ENCODE data around the gene CACNA2D3. TPM values are rescaled to one million over a fixed set of nuclear protein-coding genes. Genes with fewer than 3 reads are reported as not detected.

The CACNA2D3 gene
- polyA plus RNA-seq, 1 donor (not counting 4 experiments of a cell fraction or from before 2014, with no cell fraction given): 0.08 TPM

DNA sequence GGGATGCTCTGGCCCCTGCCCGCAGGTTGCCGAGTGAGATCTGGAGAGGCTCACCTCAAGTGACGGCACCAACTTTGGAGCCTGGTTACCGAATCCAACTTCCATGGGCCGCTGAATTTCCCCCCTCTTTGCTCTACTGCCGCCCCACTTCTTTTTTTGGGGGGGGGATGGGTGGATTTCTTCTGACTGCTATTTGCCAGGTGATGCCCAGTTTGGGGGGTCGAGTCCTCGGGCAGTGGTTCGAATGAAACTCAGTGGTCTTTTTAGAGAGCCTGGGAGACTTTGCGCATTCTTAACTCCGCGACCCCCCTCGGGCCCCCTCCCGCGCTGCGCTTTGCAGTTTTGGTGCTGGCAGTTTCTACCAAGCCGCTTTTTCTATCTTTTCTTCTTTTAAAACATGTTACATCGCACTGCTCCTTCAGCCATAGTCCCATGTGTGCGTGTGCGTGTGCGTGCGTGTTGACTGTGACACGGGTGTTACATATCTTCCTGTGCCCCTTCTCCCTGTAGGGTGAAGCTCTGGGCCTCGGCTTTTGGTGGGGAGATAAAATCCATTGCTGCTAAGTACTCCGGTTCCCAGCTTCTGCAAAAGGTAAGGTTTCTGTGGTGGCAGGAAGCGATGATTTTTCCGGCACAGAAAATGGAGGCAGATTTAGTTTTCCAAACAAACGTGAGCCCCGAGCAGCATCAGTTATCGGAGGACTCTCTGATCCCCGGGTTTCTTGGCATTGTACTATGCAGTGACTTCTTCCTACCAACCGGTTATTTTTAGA lies 837 bp downstream of the CACNA2D3 start:
- peak; percentile 90 for TF ChIP-seq EZH2 (IDR thresholded peaks at IDR 0.05; ENCODE audit: low read length)
- TF ChIP-seq, protein P1, sequence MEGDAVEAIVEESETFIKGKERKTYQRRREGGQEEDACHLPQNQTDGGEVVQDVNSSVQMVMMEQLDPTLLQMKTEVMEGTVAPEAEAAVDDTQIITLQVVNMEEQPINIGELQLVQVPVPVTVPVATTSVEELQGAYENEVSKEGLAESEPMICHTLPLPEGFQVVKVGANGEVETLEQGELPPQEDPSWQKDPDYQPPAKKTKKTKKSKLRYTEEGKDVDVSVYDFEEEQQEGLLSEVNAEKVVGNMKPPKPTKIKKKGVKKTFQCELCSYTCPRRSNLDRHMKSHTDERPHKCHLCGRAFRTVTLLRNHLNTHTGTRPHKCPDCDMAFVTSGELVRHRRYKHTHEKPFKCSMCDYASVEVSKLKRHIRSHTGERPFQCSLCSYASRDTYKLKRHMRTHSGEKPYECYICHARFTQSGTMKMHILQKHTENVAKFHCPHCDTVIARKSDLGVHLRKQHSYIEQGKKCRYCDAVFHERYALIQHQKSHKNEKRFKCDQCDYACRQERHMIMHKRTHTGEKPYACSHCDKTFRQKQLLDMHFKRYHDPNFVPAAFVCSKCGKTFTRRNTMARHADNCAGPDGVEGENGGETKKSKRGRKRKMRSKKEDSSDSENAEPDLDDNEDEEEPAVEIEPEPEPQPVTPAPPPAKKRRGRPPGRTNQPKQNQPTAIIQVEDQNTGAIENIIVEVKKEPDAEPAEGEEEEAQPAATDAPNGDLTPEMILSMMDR (optimal IDR thresholded peaks at IDR 0.05 in 1 of 3, IDR thresholded peaks at IDR 0.05 in 1 of 3, conservative IDR thresholded peaks at IDR 0.05 in 1 of 3; ENCODE audit: extremely low read depth in 1 of 3, insufficient read depth in 2 of 3, low read length in 3 of 3): no peak
- H3K9ac ChIP-seq (ENCODE audit: control insufficient read depth, extremely low read depth, insufficient read depth, low read length): no peak overlapping the region
- no peaks in the 10 kb centered on the region for H3K79me2 ChIP-seq (ENCODE audit: control insufficient read depth, insufficient read depth, low read length)
- no peaks in the 10 kb centered on the region for H3K9me1 ChIP-seq (ENCODE audit: control insufficient read depth, extremely low read depth, insufficient read depth, low read length)
- H2AFZ ChIP-seq (ENCODE audit: control insufficient read depth, low read length): no peak overlapping the region
- FAIRE-seq: no peak
- dilution Hi-C loops (cut with MboI; ENCODE audit: extremely low pct_ligation_motif_present, low sequenced_read_pairs): no loop called here
- H3K27me3 ChIP-seq (ENCODE audit: control insufficient read depth, extremely low read depth, insufficient read depth, low read length): peaks cover 52% of the 10 kb centered on the region
- H3K9me3 ChIP-seq (ENCODE audit: control insufficient read depth, low read depth, low read length): no peaks in the 10 kb centered on the region
- no peak for DNase-seq (ENCODE audit: low read depth, low spot score)
- no peaks in the 10 kb centered on the region for H4K20me1 ChIP-seq (ENCODE audit: control insufficient read depth, extremely low read depth, insufficient read depth, low read length)
- H3K27ac ChIP-seq (ENCODE audit: control insufficient read depth, insufficient read depth, low read length): no peak overlapping the region
- no peaks in the 10 kb centered on the region for H3K36me3 ChIP-seq (ENCODE audit: control insufficient read depth in 2 of 2, extremely low read depth in 1 of 2, insufficient read depth in 2 of 2, low read length in 2 of 2)
- H3K4me2 ChIP-seq (ENCODE audit: control insufficient read depth, extremely low read depth, insufficient read depth, low read depth, low read length): peak overlapping the region; percentile 62
- peaks cover 2% of the 10 kb centered on the region for H3K4me1 ChIP-seq (ENCODE audit: control insufficient read depth, extremely low read depth, insufficient read depth, low read length)
- H3K4me3 ChIP-seq (ENCODE audit: control insufficient read depth in 2 of 3, extremely low read depth in 1 of 3, insufficient read depth in 2 of 3, low read depth in 1 of 3, low read length in 3 of 3): no peak overlapping the region

DNA sequence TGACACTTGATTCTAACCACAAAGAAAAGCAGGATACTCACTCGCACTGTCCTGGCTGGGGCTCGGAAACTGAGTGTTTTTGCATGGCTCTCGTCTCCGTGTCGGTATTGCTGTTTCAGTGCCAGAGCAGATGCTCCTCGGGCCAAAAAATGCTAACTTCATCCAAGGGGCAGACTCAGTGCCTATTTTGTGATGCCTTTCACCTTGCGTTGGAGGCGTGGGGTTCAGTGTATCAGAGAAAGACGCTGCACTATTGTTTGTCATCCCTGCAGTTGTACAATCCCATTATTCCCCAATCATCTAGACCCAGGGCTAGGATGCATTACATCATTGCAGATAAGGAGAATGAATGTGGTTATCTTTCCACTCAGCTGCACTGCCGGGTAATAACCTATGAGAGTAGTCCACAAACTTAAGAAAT lies 1.4 kb downstream of the CACNA2D3 start:
- Histone ChIP-seq H4K20me1 (ENCODE audit: control insufficient read depth, extremely low read depth, insufficient read depth, low read length) (no peaks in the 10 kb centered on the region), H2AFZ (ENCODE audit: control insufficient read depth, low read length) (no peak overlapping the region), H3K36me3 (ENCODE audit: control insufficient read depth in 2 of 2, extremely low read depth in 1 of 2, insufficient read depth in 2 of 2, low read length in 2 of 2) (no peaks in the 10 kb centered on the region), H3K79me2 (ENCODE audit: control insufficient read depth, insufficient read depth, low read length) (no peaks in the 10 kb centered on the region), H3K4me1 (ENCODE audit: control insufficient read depth, extremely low read depth, insufficient read depth, low read length) (peaks cover 2% of the 10 kb centered on the region), H3K4me2 (ENCODE audit: control insufficient read depth, extremely low read depth, insufficient read depth, low read depth, low read length) (peak overlapping the region; percentile 62), H3K27ac (ENCODE audit: control insufficient read depth, insufficient read depth, low read length) (no peak overlapping the region), H3K9me3 (ENCODE audit: control insufficient read depth, low read depth, low read length) (no peaks in the 10 kb centered on the region), H3K9me1 (ENCODE audit: control insufficient read depth, extremely low read depth, insufficient read depth, low read length) (no peaks in the 10 kb centered on the region), H3K27me3 (ENCODE audit: control insufficient read depth, extremely low read depth, insufficient read depth, low read length) (peaks cover 52% of the 10 kb centered on the region), H3K4me3 (ENCODE audit: control insufficient read depth in 2 of 3, extremely low read depth in 1 of 3, insufficient read depth in 2 of 3, low read depth in 1 of 3, low read length in 3 of 3) (no peak overlapping the region), H3K9ac (ENCODE audit: control insufficient read depth, extremely low read depth, insufficient read depth, low read length) (no peak overlapping the region)
- FAIRE-seq (no peak), DNase-seq (ENCODE audit: low read depth, low spot score) (no peak)
- dilution Hi-C loops (cut with MboI; ENCODE audit: extremely low pct_ligation_motif_present, low sequenced_read_pairs): no loop called here
- peak; percentile 27 for TF ChIP-seq EZH2 (IDR thresholded peaks at IDR 0.05; ENCODE audit: low read length)
- TF ChIP-seq, protein P1 (optimal IDR thresholded peaks at IDR 0.05 in 1 of 3, IDR thresholded peaks at IDR 0.05 in 1 of 3, conservative IDR thresholded peaks at IDR 0.05 in 1 of 3; ENCODE audit: extremely low read depth in 1 of 3, insufficient read depth in 2 of 3, low read length in 3 of 3): no peak
